ENCODE data around the gene KCTD17. TPM values are rescaled to one million over a fixed set of nuclear protein-coding genes. Genes with fewer than 3 reads are reported as not detected.

Gene KCTD17
- total RNA-seq (10 to 100 TPM; 13.5 to 21.5 (median 17.9) TPM), polyA plus RNA-seq (10 to 100 TPM; 10.7 to 27.5 (median 13.0) TPM)
- long read RNA-seq, donor 1, partial matches to known transcripts = 0 of 2 reads
- long read RNA-seq, donor 1, other reads (novel, unspliced or antisense) = 0 of 2 reads
- long read RNA-seq, donor 2, partial matches to known transcripts = 0 of 1 reads
- long read RNA-seq, donor 2, other reads (novel, unspliced or antisense) = 0 of 1 reads

- TF ChIP-seq POLR2AphosphoS5 (IDR thresholded peaks at IDR 0.05) (peak; percentile 77 to 78 (median 77)), POLR2A (IDR thresholded peaks at IDR 0.05) (no peak)
- Histone ChIP-seq H3K4me3 (peak within 1 kb of the TSS; percentile 50 to 93 (median 71)), H3K4me1 (peaks cover 4 to 40% (median 27%) of the 10 kb centered on the region in 6 donors), H3K27ac (peak within 1 kb of the TSS in 4 of 8 donors; percentile 10 to 73 (median 52)), H3K27me3 (replicated peaks in 1 of 7) (peaks cover 0 to 23% (median 0%) of the 10 kb centered on the region in 7 donors), H3K9me3 (no peaks in the 10 kb centered on the region), H3K36me3 (peaks cover 0 to 35% (median 9%) of the 10 kb centered on the region in 6 donors)
- intact Hi-C loops (cut with DNase I; ENCODE audit: low total_unique reads) = no loop called here
- DNase-seq = peak; percentile 94
- 4 to 10% (median 5%) methylated on average over 36 to 89 of the region's 89 CpGs for WGBS, 5 donors
These were observed at the start of gene KCTD17 for GRCh38 chr22:37051391-37052385. Gene KCTD17, plus strand, starts transcription at chr22:37051742. Its CDS starts 19 bp downstream, at chr22:37051761.

- intact Hi-C loops (cut with DNase I; ENCODE audit: low total_unique reads) = no loop called here
- H3K36me3 ChIP-seq = no peaks in the 10 kb centered on the region
- H3K4me1 ChIP-seq = no peaks in the 10 kb centered on the region
- TF ChIP-seq POLR2A (IDR thresholded peaks at IDR 0.05) = no peak
- no peak for TF ChIP-seq CTCF (IDR thresholded peaks at IDR 0.05 in 8 of 11, conservative IDR thresholded peaks at IDR 0.05 in 3 of 11)
- no peak for TF ChIP-seq POLR2AphosphoS5 (IDR thresholded peaks at IDR 0.05)
- H3K27ac ChIP-seq = no peak overlapping the region
- H3K27me3 ChIP-seq (replicated peaks in 1 of 7) = peaks cover 0 to 4% (median 0%) of the 10 kb centered on the region in 7 donors
- 77 to 94% (median 84%) methylated on average over 6 to 12 of the region's 12 CpGs for WGBS, 5 donors
- H3K4me3 ChIP-seq = no peak overlapping the region
- no peak for DNase-seq
- H3K9me3 ChIP-seq = peaks cover 0 to 5% (median 0%) of the 10 kb centered on the region in 8 donors
These were observed 49.7 kb upstream of the KCTD17 start for GRCh38 chr22:37001826-37002225.

GRCh38 chr22:37002633-37003032 is 48.9 kb upstream of the KCTD17 start:
- intact Hi-C loops (cut with DNase I; ENCODE audit: low total_unique reads) = no loop called here
- no peak for TF ChIP-seq POLR2A (IDR thresholded peaks at IDR 0.05)
- TF ChIP-seq POLR2AphosphoS5 (IDR thresholded peaks at IDR 0.05) = no peak
- TF ChIP-seq CTCF (IDR thresholded peaks at IDR 0.05 in 8 of 11, conservative IDR thresholded peaks at IDR 0.05 in 3 of 11) = no peak
- no peak overlapping the region for H3K4me3 ChIP-seq
- WGBS, 5 donors = 85 to 89% (median 87%) methylated on average over 7 of the region's 7 CpGs
- H3K27me3 ChIP-seq (replicated peaks in 1 of 7) = peaks cover 0 to 4% (median 0%) of the 10 kb centered on the region in 7 donors
- H3K4me1 ChIP-seq = peaks cover 0 to 3% (median 1%) of the 10 kb centered on the region in 6 donors
- no peak overlapping the region for H3K27ac ChIP-seq
- no peaks in the 10 kb centered on the region for H3K36me3 ChIP-seq
- DNase-seq = no peak
- H3K9me3 ChIP-seq = peaks cover 0 to 5% (median 0%) of the 10 kb centered on the region in 8 donors

- peaks cover 0 to 5% (median 0%) of the 10 kb centered on the region in 7 donors for H3K27me3 ChIP-seq (replicated peaks in 1 of 7)
- no peak overlapping the region for H3K27ac ChIP-seq
- H3K36me3 ChIP-seq = no peaks in the 10 kb centered on the region
- 16 to 26% (median 25%) methylated on average over 2 of the region's 2 CpGs for WGBS, 5 donors
- peaks cover 0 to 22% (median 11%) of the 10 kb centered on the region in 6 donors for H3K4me1 ChIP-seq
- no peak for DNase-seq
- intact Hi-C loops (cut with DNase I; ENCODE audit: low total_unique reads) = no loop called here
- H3K9me3 ChIP-seq = peaks cover 0 to 5% (median 0%) of the 10 kb centered on the region in 8 donors
- no peak for TF ChIP-seq CTCF (IDR thresholded peaks at IDR 0.05 in 8 of 11, conservative IDR thresholded peaks at IDR 0.05 in 3 of 11)
- no peak overlapping the region for H3K4me3 ChIP-seq
These were observed 43.9 kb upstream of the KCTD17 start for GRCh38 chr22:37007651-37008050.
